ENCODE results near the gene CCR3.

CCR3 gene

GRCh38 chr3:46242120-46242519 lies at the start of gene CCR3:
Gene CCR3, plus strand, starts transcription at chr3:46242460. Its CDS starts 22,699 bp downstream, at chr3:46265159.
- TF ChIP-seq CTCF (IDR thresholded peaks at IDR 0.05), result no peak
- no peak for DNase-seq (ENCODE audit: low spot score)
- H3K4me3 ChIP-seq, result no peak within 1 kb of the TSS
- no peak within 1 kb of the TSS for H3K27ac ChIP-seq

GRCh38 chr3:46192939-46193338 lies 49.3 kb upstream of the CCR3 start:
- no peak for DNase-seq (ENCODE audit: low spot score)
- no peak overlapping the region for H3K4me3 ChIP-seq
- no peak for TF ChIP-seq CTCF (IDR thresholded peaks at IDR 0.05)
- H3K27ac ChIP-seq, result no peak overlapping the region

GRCh38 chr3:46193436-46193835 lies 48.8 kb upstream of the CCR3 start:
- H3K27ac ChIP-seq, result no peak overlapping the region

GRCh38 chr3:46194868-46195553 lies 47.2 kb upstream of the CCR3 start:
- no peak for TF ChIP-seq CTCF (IDR thresholded peaks at IDR 0.05)
- Histone ChIP-seq H3K27ac (no peak overlapping the region), H3K4me3 (no peak overlapping the region)
- no peak for DNase-seq (ENCODE audit: low spot score)

More at GRCh38 chr3:46193436-46193835, 48.8 kb upstream of the CCR3 start:
- no peak for DNase-seq (ENCODE audit: low spot score)
- no peak for TF ChIP-seq CTCF (IDR thresholded peaks at IDR 0.05)
- H3K4me3 ChIP-seq, result no peak overlapping the region

- Histone ChIP-seq H3K27ac (no peak overlapping the region), H3K4me3 (no peak overlapping the region)
- TF ChIP-seq CTCF (IDR thresholded peaks at IDR 0.05), result no peak
- DNase-seq (ENCODE audit: low spot score), result no peak
Measured at GRCh38 chr3:46196261-46196957, 45.9 kb upstream of the CCR3 start.

GRCh38 chr3:46200211-46200610 lies 42.0 kb upstream of the CCR3 start:
- H3K4me3 ChIP-seq, result no peak overlapping the region
- no peak for DNase-seq (ENCODE audit: low spot score)
- peak overlapping the region in 1 of 2 donors; percentile 41 for H3K27ac ChIP-seq
- TF ChIP-seq CTCF (IDR thresholded peaks at IDR 0.05), result no peak

GRCh38 chr3:46200790-46201189 lies 41.5 kb upstream of the CCR3 start:
- Histone ChIP-seq H3K4me3 (no peak overlapping the region), H3K27ac (peak overlapping the region in 1 of 2 donors; percentile 41)
- no peak for DNase-seq (ENCODE audit: low spot score)
- TF ChIP-seq CTCF (IDR thresholded peaks at IDR 0.05), result no peak
